Breast epithelium (tissue), 3 donors: Measurements from ENCODE around the gene ARMH4.

Source experiments
- POLR2A ChIP-seq: fragments of 450-650 bp; IDR thresholded peaks from one replicate; pipeline ENCODE4 v1.6.1; 2016; ENCODE audit warnings: antibody characterized with exemption, mild to moderate bottlenecking, moderate library complexity
- POLR2AphosphoS5 ChIP-seq, 3 donors: sonication (generic); formaldehyde crosslinking; IDR thresholded peaks; one replicate each; pipeline ENCODE4 v1.6.1; 2017; ENCODE audit warnings: antibody characterized with exemption in 3 of 3
- TF ChIP-seq, protein P1 (sequence below), 3 donors: fragments of 450-650 bp; IDR thresholded peaks; one replicate each; pipeline ENCODE4 v1.5.1; 2016 to 2017; ENCODE audit warnings: antibody characterized with exemption in 3 of 3, mild to moderate bottlenecking in 3 of 3, moderate library complexity in 3 of 3

DNA sequence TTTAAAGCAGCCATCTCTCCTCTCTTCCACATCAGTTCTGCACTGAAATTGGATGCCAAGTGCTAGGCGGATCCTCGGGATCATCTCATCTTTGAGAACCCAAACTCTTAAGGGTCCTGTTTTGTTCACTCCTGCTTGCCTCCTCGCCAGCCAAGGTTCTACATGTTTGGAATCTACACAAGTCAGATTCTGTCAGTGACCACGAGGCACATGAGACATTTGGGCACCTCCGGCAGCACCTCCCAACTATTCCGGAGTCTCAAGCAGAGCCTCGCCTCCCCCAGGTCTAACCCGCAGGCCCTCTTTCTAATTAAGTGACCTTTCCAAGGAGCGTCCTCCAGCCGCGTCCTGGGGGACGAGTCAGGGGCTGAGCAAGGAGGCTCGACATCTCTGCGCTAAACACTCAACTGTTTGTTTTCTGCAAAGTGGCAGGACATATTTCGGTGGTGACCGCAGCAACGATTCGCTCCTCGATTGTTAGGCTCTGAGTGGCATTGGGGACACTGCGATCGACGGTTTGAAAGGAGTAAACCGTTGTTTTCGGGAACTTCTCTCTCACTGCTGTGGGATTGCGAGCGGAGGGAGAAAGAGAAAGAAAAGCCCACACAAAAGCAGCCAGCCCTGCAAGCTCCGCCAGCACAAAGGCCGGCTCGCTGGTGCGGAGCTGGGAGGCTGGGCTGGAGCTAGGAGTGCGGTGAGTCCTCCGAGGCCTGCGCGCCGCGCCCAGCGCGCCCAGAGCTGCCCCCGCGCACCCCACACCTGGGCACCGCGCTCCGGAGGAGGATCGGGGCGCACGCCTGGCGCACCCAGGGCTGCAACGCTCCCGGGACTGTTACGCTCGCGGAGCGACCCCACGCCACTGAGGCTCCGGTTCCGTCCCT, 640 bp downstream of the ARMH4 start:
- TF ChIP-seq, protein P1, sequence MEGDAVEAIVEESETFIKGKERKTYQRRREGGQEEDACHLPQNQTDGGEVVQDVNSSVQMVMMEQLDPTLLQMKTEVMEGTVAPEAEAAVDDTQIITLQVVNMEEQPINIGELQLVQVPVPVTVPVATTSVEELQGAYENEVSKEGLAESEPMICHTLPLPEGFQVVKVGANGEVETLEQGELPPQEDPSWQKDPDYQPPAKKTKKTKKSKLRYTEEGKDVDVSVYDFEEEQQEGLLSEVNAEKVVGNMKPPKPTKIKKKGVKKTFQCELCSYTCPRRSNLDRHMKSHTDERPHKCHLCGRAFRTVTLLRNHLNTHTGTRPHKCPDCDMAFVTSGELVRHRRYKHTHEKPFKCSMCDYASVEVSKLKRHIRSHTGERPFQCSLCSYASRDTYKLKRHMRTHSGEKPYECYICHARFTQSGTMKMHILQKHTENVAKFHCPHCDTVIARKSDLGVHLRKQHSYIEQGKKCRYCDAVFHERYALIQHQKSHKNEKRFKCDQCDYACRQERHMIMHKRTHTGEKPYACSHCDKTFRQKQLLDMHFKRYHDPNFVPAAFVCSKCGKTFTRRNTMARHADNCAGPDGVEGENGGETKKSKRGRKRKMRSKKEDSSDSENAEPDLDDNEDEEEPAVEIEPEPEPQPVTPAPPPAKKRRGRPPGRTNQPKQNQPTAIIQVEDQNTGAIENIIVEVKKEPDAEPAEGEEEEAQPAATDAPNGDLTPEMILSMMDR (IDR thresholded peaks at IDR 0.05) = no peak
- TF ChIP-seq POLR2A = no peak
- TF ChIP-seq POLR2AphosphoS5 (IDR thresholded peaks at IDR 0.05) = no peak
